Glutamatergic neuron (in vitro differentiated cells): Measurements from ENCODE around the gene WSB2. TPM values are rescaled to one million over a fixed set of nuclear protein-coding genes. Genes with fewer than 3 reads are reported as not detected.

Experiments used
- DNase-seq: peaks from one replicate; pipeline ENCODE4 v3.0.0; 2022
- H3K27ac Mint-ChIP-seq: one replicate; pipeline ENCODE4 v1.8.0; 2020; ENCODE audit warnings: mild to moderate bottlenecking, mixed read lengths, inconsistent platforms; ENCODE audit not compliant: unreplicated experiment
- H3K27me3 Mint-ChIP-seq: one replicate; pipeline ENCODE4 v1.8.0; 2020; ENCODE audit warnings: mild to moderate bottlenecking, moderate library complexity, mixed read lengths, inconsistent platforms; ENCODE audit not compliant: unreplicated experiment
- H3K36me3 Mint-ChIP-seq: one replicate; pipeline ENCODE4 v1.8.0; 2020; ENCODE audit warnings: mild to moderate bottlenecking, mixed read lengths, inconsistent platforms; ENCODE audit not compliant: unreplicated experiment
- H3K4me1 Mint-ChIP-seq: one replicate; pipeline ENCODE4 v1.8.0; 2020; ENCODE audit warnings: mild to moderate bottlenecking, low read depth, mixed read lengths, inconsistent platforms; ENCODE audit not compliant: unreplicated experiment
- H3K4me3 Mint-ChIP-seq: one replicate; pipeline ENCODE4 v1.8.0; 2020; ENCODE audit warnings: mild to moderate bottlenecking, mixed read lengths, inconsistent platforms; ENCODE audit not compliant: unreplicated experiment
- H3K9me3 Mint-ChIP-seq: one replicate; pipeline ENCODE4 v1.8.0; 2020; ENCODE audit warnings: mild to moderate bottlenecking, moderate library complexity, mixed read lengths, inconsistent platforms; ENCODE audit not compliant: unreplicated experiment
- total RNA-seq: library from RNA; stranded (reverse); fragmentation: NEBNext Ultra II Directional; extraction: Animal tissue kit (Norgen Biotek cat#: 25700); gene quantifications from one replicate; pipeline ENCODE4 v1.2.1, GENCODE V29; 2021; ENCODE audit not compliant: unreplicated experiment
- TF ChIP-seq, protein P1 (sequence below): fragments of 200-600 bp; sonication (generic); IDR thresholded peaks from one replicate; pipeline ENCODE4 v1.5.0; 2021; ENCODE audit not compliant: partially characterized antibody, unreplicated experiment

WSB2 gene
- total RNA-seq, 1 donor from 2014 or later = 76.4 TPM

GRCh38 chr12:118103601-118104382, 42.8 kb upstream of the WSB2 start, which contains the start of gene VSIG10:
VSIG10 (minus strand) TSS chr12:118104011; CDS start chr12:118103671, 340 bp downstream.
- DNase-seq = peak; percentile 71
- H3K27ac Mint-ChIP-seq = peak within 1 kb of the TSS; percentile 78
- no peaks in the 10 kb centered on the region for H3K36me3 Mint-ChIP-seq
- H3K4me1 Mint-ChIP-seq = peaks cover 3% of the 10 kb centered on the region
- H3K4me3 Mint-ChIP-seq = peak within 1 kb of the TSS; percentile 94
- TF ChIP-seq, protein P1, sequence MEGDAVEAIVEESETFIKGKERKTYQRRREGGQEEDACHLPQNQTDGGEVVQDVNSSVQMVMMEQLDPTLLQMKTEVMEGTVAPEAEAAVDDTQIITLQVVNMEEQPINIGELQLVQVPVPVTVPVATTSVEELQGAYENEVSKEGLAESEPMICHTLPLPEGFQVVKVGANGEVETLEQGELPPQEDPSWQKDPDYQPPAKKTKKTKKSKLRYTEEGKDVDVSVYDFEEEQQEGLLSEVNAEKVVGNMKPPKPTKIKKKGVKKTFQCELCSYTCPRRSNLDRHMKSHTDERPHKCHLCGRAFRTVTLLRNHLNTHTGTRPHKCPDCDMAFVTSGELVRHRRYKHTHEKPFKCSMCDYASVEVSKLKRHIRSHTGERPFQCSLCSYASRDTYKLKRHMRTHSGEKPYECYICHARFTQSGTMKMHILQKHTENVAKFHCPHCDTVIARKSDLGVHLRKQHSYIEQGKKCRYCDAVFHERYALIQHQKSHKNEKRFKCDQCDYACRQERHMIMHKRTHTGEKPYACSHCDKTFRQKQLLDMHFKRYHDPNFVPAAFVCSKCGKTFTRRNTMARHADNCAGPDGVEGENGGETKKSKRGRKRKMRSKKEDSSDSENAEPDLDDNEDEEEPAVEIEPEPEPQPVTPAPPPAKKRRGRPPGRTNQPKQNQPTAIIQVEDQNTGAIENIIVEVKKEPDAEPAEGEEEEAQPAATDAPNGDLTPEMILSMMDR = no peak
- H3K27me3 Mint-ChIP-seq = peaks cover 7% of the 10 kb centered on the region
- peaks cover 4% of the 10 kb centered on the region for H3K9me3 Mint-ChIP-seq

GRCh38 chr12:118103201-118103600, 42.2 kb upstream of the WSB2 start:
- Mint-ChIP-seq H3K27ac (no peak overlapping the region), H3K27me3 (peaks cover 7% of the 10 kb centered on the region), H3K36me3 (no peaks in the 10 kb centered on the region), H3K9me3 (peaks cover 4% of the 10 kb centered on the region), H3K4me3 (peak overlapping the region; percentile 94), H3K4me1 (peaks cover 3% of the 10 kb centered on the region)
- TF ChIP-seq, protein P1 = no peak
- peak; percentile 51 for DNase-seq

GRCh38 chr12:118102609-118103008, 41.6 kb upstream of the WSB2 start:
- Mint-ChIP-seq H3K36me3 (no peaks in the 10 kb centered on the region), H3K27me3 (peaks cover 7% of the 10 kb centered on the region), H3K4me3 (peak overlapping the region; percentile 94), H3K4me1 (peaks cover 3% of the 10 kb centered on the region), H3K9me3 (peaks cover 4% of the 10 kb centered on the region), H3K27ac (peak overlapping the region; percentile 78)
- DNase-seq = no peak
- TF ChIP-seq, protein P1 = no peak

DNA sequence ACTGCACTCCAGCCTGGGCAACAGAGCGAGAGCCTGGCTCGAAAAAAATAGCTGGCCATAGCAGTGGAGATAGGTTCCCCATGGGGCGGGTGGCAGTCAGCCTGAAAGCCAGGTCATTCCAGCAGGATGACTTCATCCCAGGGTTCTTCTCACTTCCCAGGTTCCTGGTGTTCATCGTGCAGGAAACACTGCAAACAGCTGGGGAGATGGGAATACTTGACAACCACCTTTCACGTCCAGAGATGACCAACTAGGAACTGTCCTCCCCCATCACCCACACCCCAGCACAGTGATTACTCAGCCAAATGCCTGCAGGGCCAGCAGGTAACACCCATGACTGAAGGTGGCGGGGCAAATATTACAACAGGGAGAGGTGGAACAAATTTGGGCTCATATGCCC, 41.1 kb upstream of the WSB2 start:
- no peaks in the 10 kb centered on the region for H3K36me3 Mint-ChIP-seq
- TF ChIP-seq, protein P1 = no peak
- no peak overlapping the region for H3K4me3 Mint-ChIP-seq
- DNase-seq = no peak
- H3K4me1 Mint-ChIP-seq = peaks cover 3% of the 10 kb centered on the region
- H3K27ac Mint-ChIP-seq = no peak overlapping the region
- peaks cover 7% of the 10 kb centered on the region for H3K27me3 Mint-ChIP-seq
- H3K9me3 Mint-ChIP-seq = peaks cover 4% of the 10 kb centered on the region

DNA sequence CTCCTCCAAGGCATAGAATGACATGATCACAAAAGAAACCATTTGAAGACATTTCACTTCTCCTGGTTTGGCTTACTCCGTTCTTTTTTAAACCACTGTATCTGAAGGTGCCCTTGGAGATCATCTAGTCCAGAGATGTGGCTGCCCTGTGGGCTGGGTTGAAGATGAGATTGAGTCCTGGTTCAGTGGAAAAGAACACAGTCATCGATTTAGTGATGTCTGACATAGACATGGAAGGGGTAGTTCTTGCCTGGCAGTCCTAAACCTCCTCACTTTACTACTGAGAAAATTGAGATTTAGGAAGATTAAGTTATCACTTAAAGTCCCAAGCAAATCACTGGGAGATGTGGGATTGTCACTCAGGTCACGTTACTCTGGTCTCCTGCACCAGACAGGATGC, 40.1 kb upstream of the WSB2 start:
- Mint-ChIP-seq H3K4me1 (peaks cover 3% of the 10 kb centered on the region), H3K4me3 (no peak overlapping the region), H3K36me3 (no peaks in the 10 kb centered on the region), H3K9me3 (peaks cover 4% of the 10 kb centered on the region), H3K27me3 (peaks cover 7% of the 10 kb centered on the region), H3K27ac (no peak overlapping the region)
- TF ChIP-seq, protein P1 = no peak
- DNase-seq = no peak
